HG02759 (cell line): ENCODE results near the gene GAS6.
"Not testable (repeated sequence)": the region's sequence is repeated elsewhere in the genome, so short reads cannot be mapped to it uniquely, and the experiment has no call there.

Experiments
- ATAC-seq: cut with Tn5 transposase; IDR thresholded peaks from one replicate; pipeline ENCODE4 v1.9.1; 2021; ENCODE audit warnings: mild to moderate bottlenecking, moderate library complexity; ENCODE audit not compliant: unreplicated experiment

GAS6 gene

DNA sequence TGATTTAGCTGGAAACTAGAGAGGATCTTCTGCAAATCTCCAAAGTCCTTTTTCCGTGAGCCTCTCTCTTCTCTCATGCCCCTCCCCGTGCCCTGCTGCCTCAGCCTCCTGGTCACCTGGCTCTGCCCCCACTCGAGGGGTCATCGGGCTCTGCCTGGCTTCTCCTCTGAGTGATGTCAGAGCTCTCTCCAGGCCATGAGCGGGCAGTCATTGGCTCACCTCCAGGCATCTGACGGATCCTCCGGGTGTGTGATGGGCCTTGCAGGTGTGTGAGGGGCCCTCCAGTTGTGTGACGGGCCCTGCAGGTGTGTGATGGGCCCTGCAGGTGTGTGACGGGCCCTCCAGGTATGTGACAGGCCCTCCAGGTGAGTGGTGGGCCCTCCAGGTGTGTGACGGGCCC, 10.3 kb upstream of the GAS6 start:
- no peak for ATAC-seq

DNA sequence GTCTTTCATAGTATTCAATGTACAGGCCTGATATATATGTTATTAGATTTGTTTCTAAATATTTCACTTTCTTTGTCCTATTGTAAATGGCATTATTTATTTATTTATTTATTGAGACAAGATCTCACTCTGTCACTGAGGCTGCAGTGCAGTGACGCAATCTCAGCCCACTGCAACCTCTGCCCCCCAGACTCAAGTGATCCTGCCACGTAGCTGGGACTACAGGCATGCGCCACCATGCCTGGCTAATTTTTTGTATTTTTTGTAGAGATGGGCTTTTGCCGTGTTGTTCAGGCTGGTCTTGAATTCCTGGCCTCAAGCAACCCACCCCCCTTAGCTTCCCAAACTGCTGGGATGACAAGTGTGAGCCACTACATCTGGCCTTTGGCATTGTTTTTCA, 5.4 kb upstream of the GAS6 start:
- no peak for ATAC-seq

DNA sequence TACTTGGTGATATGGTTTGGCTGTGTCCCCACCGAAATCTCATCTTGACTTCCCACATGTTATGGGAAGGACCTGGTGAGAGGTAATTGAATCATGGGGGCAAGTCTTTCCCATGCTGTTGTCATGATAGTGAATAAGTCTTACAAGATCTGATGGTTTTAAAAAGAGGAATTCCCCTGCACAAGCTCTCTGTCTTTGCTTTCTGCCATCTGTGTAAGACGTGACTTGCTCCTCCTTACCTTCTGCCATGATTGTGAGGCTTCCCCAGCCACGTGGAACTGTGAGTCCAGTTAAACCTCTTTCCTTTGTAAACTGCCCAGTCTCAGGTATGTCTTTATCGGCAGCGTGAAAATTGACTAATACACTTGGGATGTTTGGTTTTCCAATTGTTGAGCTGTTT, 4.0 kb upstream of the GAS6 start:
- ATAC-seq, result not testable (repeated sequence)

DNA sequence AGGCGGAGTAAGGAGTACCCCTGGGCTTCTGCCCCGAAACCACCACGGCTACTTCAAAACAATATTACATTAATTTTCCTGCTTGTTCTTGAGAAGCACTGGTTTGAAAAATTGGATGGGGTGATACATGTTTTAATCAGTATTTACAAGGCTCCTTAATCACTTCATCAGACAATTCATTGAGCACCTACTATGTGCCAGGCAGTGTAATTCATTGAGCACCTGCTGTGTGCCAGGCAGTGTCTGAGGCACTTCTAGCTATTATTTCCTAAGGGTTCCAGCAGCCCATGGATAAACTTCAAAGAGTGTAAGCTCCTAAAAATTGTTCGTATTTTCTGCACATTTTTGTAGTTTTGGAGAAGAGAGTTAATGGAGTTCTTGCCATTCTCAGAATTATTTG, 1.6 kb upstream of the GAS6 start:
- ATAC-seq, result no peak

DNA sequence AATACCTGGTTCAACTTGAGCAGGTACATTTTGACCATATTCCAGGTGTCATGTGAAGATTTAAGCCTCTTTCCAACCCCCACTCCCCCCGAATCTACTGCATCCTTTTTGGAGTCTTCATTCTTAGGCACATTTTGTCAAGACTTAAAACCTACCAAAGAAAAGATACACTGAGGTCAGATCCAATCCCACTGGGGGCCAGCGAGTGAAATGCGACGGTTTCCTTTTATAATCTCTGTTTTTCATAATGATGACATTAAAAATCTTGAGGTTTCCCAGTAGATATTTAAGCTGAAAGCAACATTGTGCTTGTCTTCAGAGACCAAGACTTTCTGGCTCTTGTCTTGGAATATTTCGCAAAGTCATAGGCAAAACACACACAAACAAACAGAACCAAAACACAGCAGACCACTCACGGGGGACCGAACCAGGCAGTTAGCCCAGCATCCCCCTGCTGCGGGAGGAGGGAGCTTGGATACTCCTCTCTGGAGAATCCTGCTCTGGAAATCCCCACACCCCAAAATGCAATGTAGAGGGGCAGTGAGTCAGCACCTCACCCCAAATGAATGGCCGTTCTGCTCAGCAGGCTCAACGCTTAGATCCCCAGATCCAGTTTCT, 506 bp upstream of the GAS6 start:
- no peak for ATAC-seq

DNA sequence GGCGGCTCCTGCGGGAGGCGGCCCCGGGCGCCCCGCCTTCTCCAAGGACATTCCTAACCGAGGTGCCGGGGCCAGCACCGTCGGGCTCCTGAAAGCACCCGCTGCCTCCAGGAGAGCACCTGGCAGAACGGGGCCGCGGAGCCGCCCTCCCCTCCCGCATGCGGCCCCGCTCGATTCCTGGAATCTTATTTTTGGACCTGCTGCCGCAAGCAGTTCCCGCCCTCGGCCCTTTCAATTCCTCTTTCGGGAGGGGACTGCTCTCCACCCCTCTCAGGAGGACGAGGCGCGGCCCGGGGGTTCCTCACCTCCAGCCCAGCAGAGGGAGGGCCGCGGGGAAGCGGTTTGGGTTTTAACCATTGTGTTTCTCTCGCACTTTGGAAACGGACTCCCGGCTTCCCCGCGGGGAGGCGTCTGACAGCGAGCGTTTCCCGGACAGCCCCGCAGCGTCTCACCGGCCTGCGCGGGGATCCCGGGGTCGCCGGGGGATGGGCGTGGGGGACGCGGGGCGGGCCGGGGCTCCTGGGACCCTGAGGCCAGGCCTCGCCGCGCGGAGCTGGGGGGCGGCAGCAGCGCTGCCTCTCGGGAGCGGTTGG, 849 bp downstream of the GAS6 start:
- peak; percentile 40 for ATAC-seq

DNA sequence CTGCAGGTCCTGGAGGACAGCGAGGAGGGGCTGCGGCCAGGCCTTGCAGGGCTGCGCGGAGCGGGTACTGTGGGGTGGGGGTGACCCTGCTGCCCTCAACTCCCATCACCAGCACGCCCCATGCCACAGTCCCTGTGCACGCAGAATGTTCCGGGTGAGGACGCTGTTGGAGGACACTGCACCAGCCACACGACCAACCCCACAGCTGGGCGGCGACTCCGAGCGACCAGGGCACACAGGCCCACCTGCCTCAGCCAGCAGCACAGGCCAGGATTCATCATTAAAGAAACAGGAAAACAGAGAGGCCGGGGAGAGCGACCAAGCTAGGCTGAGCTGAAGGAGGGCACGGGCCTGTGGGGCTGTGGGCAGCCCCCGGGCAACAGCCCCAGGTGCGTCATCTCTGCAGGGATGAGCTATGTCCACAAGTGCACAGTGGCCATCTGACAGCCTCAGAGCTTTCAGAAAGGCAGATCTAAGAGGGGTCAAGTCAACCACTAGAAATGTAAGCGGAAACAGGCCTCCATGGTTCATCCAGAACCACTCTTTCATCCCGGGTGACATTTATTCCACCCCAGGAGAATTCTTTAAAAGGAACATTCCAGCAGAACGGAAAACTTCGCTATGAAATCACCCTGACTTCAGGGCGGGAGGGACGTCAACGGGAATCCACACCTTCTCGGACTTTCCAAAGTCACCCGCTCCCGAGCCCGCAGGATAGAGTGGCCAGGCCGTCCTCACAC, 1.5 kb downstream of the GAS6 start:
- no peak for ATAC-seq

DNA sequence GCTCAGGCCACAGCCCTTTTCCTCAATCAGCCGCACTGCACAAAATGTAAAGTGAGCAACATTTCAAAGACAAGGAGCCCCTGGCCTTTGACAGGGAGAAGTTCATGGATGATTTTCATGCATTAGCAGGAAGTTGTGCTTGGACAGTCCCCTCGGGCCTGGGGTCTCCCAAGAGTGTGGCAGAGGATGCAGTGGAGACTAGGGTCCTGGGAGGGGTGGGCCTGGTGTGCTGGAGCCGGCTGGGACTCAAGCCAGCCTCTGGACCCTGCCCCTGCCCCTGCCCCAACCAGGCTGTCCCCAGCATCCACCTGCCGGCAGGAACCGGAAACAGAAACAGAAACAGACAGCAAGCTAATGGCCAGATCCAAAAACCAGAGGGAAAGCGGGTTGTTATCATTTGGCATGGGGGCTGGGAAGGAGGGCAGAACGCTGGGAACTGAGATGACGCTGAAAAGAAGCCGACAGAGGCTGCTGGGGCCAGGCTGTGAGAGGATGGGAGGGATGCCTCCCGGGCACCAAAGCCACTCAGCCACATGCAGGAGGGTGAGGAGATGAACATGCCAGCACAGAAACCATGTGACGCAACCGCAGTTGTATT, 2.3 kb downstream of the GAS6 start:
- ATAC-seq, result no peak

DNA sequence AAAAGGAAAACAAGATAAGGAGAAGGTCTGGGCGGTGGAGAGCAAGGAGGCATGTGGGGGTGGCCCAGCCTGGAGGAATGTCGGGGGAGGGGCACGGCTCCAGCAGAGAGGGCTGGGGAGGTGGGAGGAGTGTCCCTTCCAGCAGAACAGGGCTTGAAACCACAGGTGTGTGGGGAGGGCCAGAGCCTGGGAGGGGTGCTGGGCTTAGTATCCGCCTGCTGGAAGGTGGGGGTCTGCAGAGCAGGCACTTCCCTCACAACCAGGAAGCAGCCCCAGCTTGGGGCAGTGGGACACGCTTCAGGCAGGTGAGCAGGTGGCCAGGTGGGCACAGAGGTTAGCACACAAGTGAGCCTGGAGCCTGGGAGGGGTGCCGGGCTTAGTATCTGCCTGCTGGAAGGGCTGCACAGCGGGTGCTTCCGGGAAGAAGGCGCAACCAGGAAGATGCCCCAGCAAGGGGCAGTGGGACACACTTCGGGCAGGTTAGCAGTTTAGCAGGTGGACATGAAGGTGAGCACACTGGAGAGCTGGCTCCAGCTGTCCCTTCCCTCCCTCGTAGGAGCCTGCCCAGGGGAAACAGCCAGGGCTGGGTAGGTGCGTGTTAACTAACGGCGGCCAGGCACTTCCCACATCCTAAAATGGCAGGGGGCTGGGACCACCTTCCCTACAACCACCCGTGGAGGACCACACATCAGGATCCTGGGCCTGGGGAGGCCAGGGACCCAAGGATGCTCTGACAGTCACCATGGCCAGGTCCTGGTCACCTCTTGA, 3.0 kb downstream of the GAS6 start:
- ATAC-seq, result no peak

DNA sequence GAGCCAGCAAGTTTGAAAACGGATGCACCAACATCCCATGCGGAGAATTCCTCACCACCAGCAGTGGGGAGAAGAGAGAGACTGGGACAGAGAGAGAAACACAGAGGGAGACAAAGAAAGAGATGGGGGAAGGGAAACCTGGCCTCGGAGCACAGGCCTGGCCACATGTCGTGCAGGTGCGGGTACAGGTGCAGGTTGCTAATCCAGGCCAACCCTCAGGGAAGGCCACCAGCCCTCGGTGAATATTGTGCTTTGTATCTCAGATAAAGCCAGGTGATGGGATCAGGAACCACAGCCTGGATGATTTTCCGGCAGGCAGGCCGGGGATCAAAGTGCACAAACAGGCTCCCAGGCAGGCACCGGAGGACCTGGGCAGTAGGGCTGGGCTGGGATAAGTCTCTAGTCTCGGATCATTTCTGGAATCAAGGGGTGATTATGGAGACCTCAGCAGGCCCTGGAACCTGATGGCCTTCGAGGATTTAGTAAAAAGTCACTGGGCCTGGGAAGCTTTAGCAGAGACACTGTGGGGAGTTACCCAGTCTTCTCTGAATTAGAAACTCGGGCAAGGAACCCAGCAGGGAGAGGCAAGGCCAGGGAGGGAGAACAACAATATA, 3.7 kb downstream of the GAS6 start:
- no peak for ATAC-seq

DNA sequence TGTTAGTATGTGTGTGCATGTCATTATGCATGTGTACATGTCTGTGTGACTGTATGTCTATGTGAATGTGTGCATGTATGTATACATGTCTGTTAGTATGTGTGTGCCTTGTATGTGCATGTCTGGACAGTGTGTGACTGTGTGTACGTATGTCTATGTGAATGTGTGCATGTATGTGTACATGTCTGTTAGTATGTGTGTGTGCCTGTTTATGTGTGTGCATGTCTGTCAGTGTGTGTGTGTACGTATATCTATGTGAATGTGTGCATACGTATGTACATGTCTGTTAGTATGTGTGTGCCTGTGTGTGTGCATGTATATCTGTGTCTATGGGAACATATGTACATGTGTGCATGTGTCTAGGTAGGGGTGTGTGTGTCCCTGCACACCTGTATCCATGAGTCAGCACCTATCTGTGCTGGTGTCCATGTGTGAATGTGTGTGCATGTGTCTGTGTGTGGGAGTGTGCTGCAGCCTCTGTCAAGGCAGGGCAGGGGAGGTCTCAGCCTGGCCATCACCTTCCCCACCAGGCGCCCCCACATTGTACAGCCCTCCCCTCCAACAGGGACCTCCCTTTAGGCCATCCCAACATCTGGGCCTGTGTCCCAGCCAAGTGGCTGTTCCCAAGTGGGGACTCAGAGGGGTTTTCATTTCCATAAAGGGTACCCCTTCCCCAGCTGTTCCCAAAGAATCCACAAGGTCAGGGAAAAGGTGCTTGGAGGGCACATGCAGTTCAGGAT, 4.4 kb downstream of the GAS6 start:
- no peak for ATAC-seq

DNA sequence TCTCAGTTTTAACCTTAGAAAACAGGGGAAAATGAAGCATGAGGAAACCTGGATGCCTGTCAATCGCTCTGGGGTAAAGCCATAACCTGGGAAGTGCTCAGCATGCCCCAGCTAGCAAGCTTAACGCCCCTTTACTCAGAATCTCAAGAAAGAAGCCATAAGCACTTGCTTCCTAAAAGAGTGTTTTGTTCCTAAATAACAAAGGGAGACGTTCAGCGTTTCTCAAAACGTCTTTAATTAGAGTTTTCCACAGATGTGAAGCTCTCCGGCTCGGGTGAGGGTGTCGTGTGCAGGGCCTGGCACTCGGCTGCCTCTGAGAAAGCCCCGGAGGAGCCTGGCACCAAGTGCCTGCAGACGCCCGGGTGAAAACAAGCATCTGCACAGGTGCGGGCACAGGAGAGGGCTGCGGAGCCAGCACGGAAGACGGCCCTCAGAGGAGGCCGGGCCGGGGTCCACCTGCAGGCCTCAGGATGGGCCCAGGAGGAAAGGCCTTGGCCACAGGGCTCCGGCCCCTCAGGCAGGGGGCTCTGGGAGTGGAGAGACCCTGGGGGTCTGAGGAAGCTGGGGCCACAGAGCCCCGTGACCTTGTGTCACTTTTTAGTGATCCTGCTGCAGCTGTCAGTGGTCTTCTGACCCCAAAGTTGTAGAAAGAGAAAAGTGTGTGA, 6.2 kb downstream of the GAS6 start:
- ATAC-seq, result no peak

DNA sequence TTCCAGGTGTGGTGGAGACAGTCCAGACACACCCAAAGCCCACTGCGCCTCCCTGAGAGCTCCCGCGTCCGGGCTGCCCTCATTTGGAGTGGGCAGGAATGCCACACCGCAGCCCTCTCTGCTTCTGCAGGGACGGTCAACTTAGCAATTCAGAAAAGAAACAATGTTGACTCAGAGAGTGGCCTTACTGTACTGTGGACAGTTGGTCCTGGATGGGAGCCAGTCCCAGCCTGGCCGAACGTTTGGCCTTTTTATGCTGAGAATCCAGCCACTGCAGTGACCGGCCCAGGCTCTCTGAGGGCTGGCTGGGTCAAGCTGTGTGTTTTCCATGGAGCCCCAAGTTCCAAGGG, 7.2 kb downstream of the GAS6 start:
- ATAC-seq, result no peak

DNA sequence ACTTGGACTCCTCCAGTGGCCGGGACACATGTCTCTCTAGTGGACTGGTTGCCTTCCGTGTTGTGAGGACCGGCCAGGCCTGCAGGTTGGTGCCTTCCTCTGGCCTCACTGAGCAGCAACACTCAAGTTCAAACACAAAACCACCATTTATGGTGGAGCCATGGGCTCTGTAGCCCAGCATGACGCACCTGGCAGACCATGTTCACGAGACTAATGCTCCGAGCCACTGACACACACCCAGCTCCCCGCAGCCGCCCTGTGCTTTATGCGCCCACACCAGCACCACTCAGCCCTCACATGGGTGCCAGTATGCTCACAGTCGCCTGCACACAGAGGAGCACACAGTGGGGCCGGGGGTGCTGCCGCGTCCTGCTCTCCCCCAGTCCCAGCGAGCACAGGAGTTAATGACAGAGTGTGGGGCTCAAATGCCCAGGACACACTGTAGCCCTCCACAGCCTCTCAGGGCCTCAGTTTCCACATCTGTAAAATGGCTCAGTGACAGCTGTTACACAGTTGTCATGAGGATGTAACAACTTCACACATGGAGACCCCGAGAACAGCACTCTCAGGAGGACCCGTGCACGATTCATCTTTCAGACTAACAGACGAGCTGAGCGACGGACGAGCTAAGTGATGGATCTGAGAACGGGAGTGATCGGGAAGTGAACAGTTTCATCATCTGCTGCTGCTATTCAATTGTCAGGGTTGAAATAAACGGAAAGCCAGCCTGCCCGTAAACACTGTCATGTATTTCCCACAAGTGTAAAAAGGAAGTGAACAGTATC, 7.8 kb downstream of the GAS6 start:
- no peak for ATAC-seq

DNA sequence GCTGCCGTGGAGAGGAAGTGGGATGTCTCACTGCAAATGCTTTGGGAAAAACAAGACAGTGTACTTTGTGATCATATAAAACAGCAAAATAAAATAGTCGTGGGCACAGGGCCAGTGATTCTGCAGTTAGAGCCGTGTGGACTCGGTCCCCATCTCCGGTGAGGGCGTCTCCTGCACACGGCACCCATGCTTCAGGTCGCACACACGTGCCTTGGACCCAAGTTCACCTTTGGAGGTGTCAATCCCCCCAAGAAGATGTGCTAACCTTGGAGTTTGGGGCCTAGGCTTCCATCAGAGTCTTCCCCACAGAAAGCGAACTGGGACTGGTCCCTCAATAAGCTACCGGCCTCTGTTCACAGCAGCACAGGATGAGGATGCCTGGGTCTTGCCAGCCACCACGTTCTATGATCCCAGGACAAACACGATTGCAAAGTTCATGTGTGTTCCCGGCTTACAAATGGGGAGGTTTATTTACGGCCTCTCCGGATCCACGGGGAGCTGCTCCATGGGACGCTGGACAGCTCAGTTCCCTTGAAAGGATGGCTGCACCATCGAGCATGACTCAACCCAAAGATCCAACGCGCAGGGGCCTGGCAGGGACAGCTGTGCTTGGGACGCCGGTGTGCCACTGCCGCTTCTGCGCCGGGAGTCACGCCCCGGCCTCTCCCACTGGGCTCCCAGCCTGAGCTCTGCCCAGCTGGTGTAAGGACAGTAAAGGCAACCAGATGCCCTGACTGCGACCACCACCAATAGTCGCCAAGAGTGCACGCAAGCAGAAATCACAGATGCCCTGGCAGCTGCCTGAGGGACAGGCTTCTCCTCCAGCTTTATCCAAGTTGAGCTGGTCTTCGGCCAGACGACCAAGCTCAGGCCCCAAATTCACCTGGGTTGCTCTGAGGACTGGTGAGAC, 8.6 kb downstream of the GAS6 start:
- ATAC-seq, result no peak

DNA sequence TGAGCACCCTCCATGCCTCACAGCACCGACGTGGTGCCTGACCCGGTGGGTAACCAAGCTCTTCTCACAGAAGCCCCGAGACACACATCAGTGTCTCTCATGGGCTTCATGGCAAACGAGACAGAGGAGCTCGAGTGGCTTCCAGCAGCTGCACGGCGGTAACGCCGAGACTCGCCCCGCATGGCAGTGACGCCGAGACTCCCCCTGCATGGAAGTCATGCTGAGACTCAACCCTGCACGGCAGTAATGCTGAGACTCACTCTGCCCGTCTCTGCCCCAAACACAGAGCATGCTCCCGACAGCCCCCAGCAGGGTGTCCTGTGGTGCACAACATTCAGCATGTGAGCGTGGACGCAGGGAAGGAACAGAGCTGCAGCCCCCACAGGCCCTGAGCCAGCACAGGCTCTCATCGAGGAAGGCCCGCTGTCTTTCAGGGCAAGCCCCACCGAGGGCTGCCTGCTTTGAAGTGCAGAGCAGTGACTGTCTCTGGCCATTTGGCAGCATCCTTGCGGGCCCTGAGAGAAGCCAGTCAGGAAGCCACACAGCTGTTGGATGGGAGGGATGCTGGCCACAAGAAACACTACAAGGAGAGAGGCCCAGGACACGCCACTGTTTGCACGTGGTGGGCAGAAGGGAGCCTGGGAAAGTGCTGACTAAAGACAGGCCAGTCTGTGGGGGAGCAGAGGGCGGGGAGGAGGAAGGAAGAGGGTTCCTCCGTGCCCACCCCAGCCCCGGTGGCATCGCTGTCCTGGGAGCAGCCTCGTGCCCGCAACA, 9.5 kb downstream of the GAS6 start:
- ATAC-seq, result no peak

DNA sequence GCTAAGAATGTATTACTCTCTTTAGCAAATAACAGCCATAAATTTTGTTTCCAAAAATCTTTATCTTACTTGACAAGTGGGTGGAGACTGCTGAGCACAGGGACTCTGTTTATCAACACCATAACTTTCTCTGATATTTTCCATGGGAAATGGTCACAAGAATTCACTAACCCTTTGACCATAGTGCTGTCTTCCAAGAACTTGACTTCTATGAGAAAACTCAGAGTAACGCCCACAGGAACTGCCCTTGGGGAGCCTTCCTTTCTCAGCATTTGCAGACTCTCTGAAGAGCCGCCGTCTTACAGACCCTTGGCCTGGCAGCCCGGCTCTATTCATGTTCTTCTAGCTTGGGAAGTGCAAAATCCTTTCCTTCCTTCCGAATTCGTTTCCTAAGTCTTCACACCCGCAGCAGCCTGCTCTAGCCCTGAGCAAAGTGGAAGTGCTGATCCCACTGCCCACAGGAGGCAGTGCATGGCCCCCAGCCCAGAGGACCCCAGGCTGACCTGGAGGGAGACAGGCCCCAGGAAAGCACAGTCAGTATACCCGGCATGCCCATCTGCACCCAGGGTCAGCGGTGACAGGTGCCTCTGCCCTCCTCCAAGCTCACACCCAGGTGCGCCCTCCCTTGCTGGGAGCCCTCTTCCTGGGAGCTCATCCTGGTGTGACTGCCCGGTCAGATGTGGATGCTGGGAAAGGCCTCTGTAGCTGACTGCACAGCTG, 10.2 kb downstream of the GAS6 start:
- ATAC-seq, result no peak
